ENCODE results near the gene FOXP1. TPM values are rescaled to one million over a fixed set of nuclear protein-coding genes. Genes with fewer than 3 reads are reported as not detected.

Gene FOXP1
- total and polyA plus RNA-seq, 2 donors from 2014 or later: 6.7 to 87.2 TPM

GRCh38 chr3:70963431-70964275 lies 619.9 kb downstream of the FOXP1 start:
- no peak for DNase-seq
- Histone ChIP-seq H3K4me3 (ENCODE audit: low read length in 3 of 3) (no peak overlapping the region), H3K27me3 (ENCODE audit: control insufficient read depth, insufficient read depth, low read length) (no peaks in the 10 kb centered on the region), H3K9me3 (ENCODE audit: control insufficient read depth in 2 of 3, insufficient read depth in 1 of 3, low read length in 3 of 3) (no peaks in the 10 kb centered on the region), H3K36me3 (ENCODE audit: control insufficient read depth in 2 of 3, insufficient read depth in 3 of 3, low read length in 3 of 3) (peaks cover 0 to 27% (median 20%) of the 10 kb centered on the region in 3 donors), H3K4me1 (ENCODE audit: control insufficient read depth in 2 of 3, insufficient read depth in 2 of 3, low read depth in 1 of 3, low read length in 3 of 3) (no peaks in the 10 kb centered on the region), H3K27ac (ENCODE audit: low read depth in 2 of 2, low read length in 2 of 2) (no peak overlapping the region), H3K9ac (ENCODE audit: low read length in 3 of 3) (no peak overlapping the region)
- intact Hi-C loops (cut with DNase I): no loop called here
- FAIRE-seq: no peak
- TF ChIP-seq CTCF (IDR thresholded peaks at IDR 0.05; ENCODE audit: borderline replicate concordance, extremely low read depth, insufficient read depth): no peak

DNA sequence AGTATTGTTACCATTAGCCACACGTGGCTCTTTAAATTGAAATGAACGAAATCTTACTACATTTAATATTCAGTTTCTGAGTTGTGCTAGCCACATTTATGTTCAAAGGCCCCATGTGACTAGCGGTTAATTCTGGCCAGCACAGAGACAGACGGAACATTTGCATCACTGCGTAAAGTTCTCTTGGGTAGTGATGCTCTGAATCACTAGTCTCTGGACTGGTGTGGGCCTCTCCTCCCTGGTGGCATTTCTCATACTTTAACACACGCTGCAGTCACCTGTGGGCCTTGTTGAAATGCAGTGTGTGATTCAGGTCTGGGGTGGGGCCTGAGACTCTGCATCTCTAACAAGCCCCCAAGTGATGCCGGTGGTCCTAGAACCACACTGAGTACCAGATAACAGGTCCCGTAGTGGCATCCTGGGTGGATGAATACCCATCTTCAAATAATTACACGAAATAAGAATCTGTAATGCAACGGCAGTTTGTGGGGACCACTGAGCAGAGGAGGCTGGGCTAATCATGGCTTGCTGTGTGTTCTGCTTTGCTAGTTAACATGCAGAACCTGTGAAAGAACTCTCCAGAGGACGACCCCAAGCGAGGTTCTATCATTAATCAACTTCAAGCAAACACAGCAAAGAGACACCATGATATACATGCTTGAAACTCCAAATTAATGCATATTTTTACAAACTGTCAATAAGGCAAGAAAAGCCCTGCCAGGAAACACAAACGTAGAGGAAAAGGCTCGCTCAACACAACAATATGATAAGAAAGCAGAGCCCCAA lies 623.8 kb downstream of the FOXP1 start:
- no peak for FAIRE-seq
- intact Hi-C loops (cut with DNase I): no loop called here
- Histone ChIP-seq H3K4me3 (ENCODE audit: low read length in 3 of 3) (no peak overlapping the region), H3K9me3 (ENCODE audit: control insufficient read depth in 2 of 3, insufficient read depth in 1 of 3, low read length in 3 of 3) (no peaks in the 10 kb centered on the region), H3K4me1 (ENCODE audit: control insufficient read depth in 2 of 3, insufficient read depth in 2 of 3, low read depth in 1 of 3, low read length in 3 of 3) (no peaks in the 10 kb centered on the region), H3K9ac (ENCODE audit: low read length in 3 of 3) (no peak overlapping the region), H3K36me3 (ENCODE audit: control insufficient read depth in 2 of 3, insufficient read depth in 3 of 3, low read length in 3 of 3) (peaks cover 0 to 21% (median 9%) of the 10 kb centered on the region in 3 donors), H3K27me3 (ENCODE audit: control insufficient read depth, insufficient read depth, low read length) (no peaks in the 10 kb centered on the region), H3K27ac (ENCODE audit: low read depth in 2 of 2, low read length in 2 of 2) (no peak overlapping the region)
- no peak for DNase-seq
- TF ChIP-seq CTCF (IDR thresholded peaks at IDR 0.05; ENCODE audit: borderline replicate concordance, extremely low read depth, insufficient read depth): no peak

- Histone ChIP-seq H3K27ac (ENCODE audit: low read depth in 2 of 2, low read length in 2 of 2) (no peak overlapping the region), H3K4me1 (ENCODE audit: control insufficient read depth in 2 of 3, insufficient read depth in 2 of 3, low read depth in 1 of 3, low read length in 3 of 3) (no peaks in the 10 kb centered on the region), H3K4me3 (ENCODE audit: low read length in 3 of 3) (no peak overlapping the region), H3K9me3 (ENCODE audit: control insufficient read depth in 2 of 3, insufficient read depth in 1 of 3, low read length in 3 of 3) (no peaks in the 10 kb centered on the region), H3K27me3 (ENCODE audit: control insufficient read depth, insufficient read depth, low read length) (no peaks in the 10 kb centered on the region), H3K9ac (ENCODE audit: low read length in 3 of 3) (no peak overlapping the region), H3K36me3 (ENCODE audit: control insufficient read depth in 2 of 3, insufficient read depth in 3 of 3, low read length in 3 of 3) (no peaks in the 10 kb centered on the region)
- intact Hi-C loops (cut with DNase I): no loop called here
- FAIRE-seq (no peak), DNase-seq (no peak)
- TF ChIP-seq CTCF (IDR thresholded peaks at IDR 0.05; ENCODE audit: borderline replicate concordance, extremely low read depth, insufficient read depth): no peak
Measured at GRCh38 chr3:70952033-70952747, 631.3 kb downstream of the FOXP1 start.
